ENCODE data around the gene CECR2.

Gene CECR2

DNA sequence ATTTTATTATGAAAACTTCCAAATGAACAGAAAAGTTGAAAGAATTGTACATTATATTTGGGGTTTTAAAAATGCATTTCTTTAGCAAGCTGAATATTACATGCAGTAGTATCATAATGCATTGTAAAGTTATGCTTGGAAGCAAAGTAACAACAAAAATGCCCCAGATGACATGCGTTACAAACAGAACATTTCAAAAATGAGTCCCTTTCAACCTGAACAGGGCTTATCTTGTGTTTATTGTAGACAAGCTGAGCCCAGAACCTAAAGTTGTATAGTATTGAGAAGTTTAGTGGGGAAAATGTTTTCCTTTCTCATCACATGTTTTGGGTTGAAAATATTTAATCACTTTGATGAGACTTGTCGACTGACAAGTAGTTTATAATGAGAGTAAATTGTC is 68.8 kb downstream of the CECR2 start:
- H3K27ac ChIP-seq (ENCODE audit: insufficient read depth in 1 of 2, low read depth in 1 of 2, low read length in 2 of 2, poor library complexity in 1 of 2, severe bottlenecking in 2 of 2): no peak overlapping the region
- H3K36me3 ChIP-seq (ENCODE audit: control insufficient read depth in 4 of 4, insufficient read depth in 4 of 4, low read length in 3 of 4): no peaks in the 10 kb centered on the region
- CTCF ChIA-PET: interaction anchor here (0.8 kb wide), 1 partner anchor 64 kb away, joined by 3 read pairs; no protein-coding TSS in a partner anchor
- DNase-seq: no peak
- no peak overlapping the region for H3K4me3 ChIP-seq (ENCODE audit: control insufficient read depth in 1 of 7, extremely low read depth in 1 of 7, insufficient read depth in 4 of 7, low read depth in 2 of 7, low read length in 6 of 7)
- no peaks in the 10 kb centered on the region for H3K9me3 ChIP-seq (ENCODE audit: control extremely low read depth in 1 of 5, control insufficient read depth in 4 of 5, insufficient read depth in 2 of 5, low read depth in 1 of 5, low read length in 4 of 5)
- peaks cover 4 to 10% (median 8%) of the 10 kb centered on the region in 4 experiments for H3K4me1 ChIP-seq (ENCODE audit: control extremely low read depth in 1 of 4, control insufficient read depth in 4 of 4, insufficient read depth in 4 of 4, low read length in 3 of 4)
- H3K27me3 ChIP-seq (replicated peaks in 2 of 5; ENCODE audit: control insufficient read depth in 4 of 5, insufficient read depth in 5 of 5, low read length in 4 of 5): no peaks in the 10 kb centered on the region
- POLR2A ChIA-PET: no interaction called here
- 100% methylated on average over 1 of the region's 2 CpGs for WGBS (ENCODE audit: insufficient coverage)

DNA sequence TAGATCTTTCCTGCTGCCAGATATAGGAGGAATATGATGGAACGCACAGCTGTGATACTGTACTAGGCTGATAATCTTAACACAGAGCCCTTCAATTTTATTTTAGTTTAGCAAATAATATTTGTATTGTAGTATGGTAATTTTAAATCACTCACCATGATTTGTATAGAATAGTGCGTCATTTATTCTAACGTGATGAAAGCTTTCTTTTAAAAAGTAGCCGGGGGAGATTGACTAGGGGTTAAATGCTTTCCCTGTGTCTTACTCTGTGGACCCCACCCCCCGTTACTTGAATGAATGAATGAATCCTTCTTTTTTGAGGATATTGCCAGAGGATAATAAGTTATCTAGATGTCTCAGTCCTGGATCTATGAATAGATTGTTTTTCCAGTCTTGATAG is 72.1 kb downstream of the CECR2 start:
- ChIA-PET CTCF (no interaction called here), POLR2A (no interaction called here)
- no peaks in the 10 kb centered on the region for H3K27me3 ChIP-seq (replicated peaks in 2 of 5; ENCODE audit: control insufficient read depth in 4 of 5, insufficient read depth in 5 of 5, low read length in 4 of 5)
- H3K36me3 ChIP-seq (ENCODE audit: control insufficient read depth in 4 of 4, insufficient read depth in 4 of 4, low read length in 3 of 4): no peaks in the 10 kb centered on the region
- 97% methylated on average over 4 of the region's 5 CpGs for WGBS (ENCODE audit: insufficient coverage)
- H3K4me3 ChIP-seq (ENCODE audit: control insufficient read depth in 1 of 7, extremely low read depth in 1 of 7, insufficient read depth in 4 of 7, low read depth in 2 of 7, low read length in 6 of 7): no peak overlapping the region
- H3K9me3 ChIP-seq (ENCODE audit: control extremely low read depth in 1 of 5, control insufficient read depth in 4 of 5, insufficient read depth in 2 of 5, low read depth in 1 of 5, low read length in 4 of 5): no peaks in the 10 kb centered on the region
- DNase-seq: no peak
- no peak overlapping the region for H3K27ac ChIP-seq (ENCODE audit: insufficient read depth in 1 of 2, low read depth in 1 of 2, low read length in 2 of 2, poor library complexity in 1 of 2, severe bottlenecking in 2 of 2)
- H3K4me1 ChIP-seq (ENCODE audit: control extremely low read depth in 1 of 4, control insufficient read depth in 4 of 4, insufficient read depth in 4 of 4, low read length in 3 of 4): peaks cover 4 to 9% (median 7%) of the 10 kb centered on the region in 4 experiments

DNA sequence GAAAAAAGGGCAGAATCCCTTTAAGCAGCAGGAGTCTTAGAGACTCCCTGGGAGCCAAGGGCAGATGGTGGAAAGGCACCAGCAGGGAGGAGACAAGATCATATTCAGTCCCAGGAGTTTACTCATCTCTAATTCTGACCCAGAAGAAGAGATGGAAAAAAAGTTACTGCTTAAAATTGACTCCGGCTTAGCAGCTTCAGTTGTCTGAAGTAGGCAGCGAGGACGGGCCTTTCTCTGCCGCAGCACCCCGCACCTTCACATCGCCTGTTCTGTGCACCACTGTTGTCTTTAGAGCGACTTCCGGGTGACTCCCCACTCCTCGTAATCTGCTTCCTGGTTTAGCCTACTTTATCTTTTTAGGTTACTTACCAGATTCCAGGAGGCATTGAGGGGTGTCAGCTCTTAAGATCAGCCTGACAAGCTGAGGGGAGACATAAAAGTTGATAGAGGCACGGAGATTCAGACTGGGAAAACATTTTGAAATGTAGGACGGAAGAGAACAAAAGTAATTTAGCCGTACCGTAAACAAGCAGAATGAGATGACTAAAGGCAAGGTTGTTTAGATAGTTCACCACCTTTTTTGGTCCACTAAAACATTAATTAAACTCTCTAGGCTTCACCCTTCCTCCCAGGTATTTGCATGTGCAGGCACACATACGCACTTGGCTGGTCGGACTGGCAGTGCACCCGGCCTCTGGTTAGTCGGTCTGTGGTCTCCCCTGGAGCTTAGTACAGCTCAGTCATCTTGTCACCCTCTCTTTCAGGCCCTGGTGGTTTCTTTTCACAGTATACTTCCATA is 74.3 kb downstream of the CECR2 start:
- Histone ChIP-seq H3K27ac (ENCODE audit: insufficient read depth in 1 of 2, low read depth in 1 of 2, low read length in 2 of 2, poor library complexity in 1 of 2, severe bottlenecking in 2 of 2) (no peak overlapping the region), H3K4me1 (ENCODE audit: control extremely low read depth in 1 of 4, control insufficient read depth in 4 of 4, insufficient read depth in 4 of 4, low read length in 3 of 4) (no peaks in the 10 kb centered on the region), H3K36me3 (ENCODE audit: control insufficient read depth in 4 of 4, insufficient read depth in 4 of 4, low read length in 3 of 4) (no peaks in the 10 kb centered on the region), H3K27me3 (replicated peaks in 2 of 5; ENCODE audit: control insufficient read depth in 4 of 5, insufficient read depth in 5 of 5, low read length in 4 of 5) (no peaks in the 10 kb centered on the region), H3K4me3 (ENCODE audit: control insufficient read depth in 1 of 7, extremely low read depth in 1 of 7, insufficient read depth in 4 of 7, low read depth in 2 of 7, low read length in 6 of 7) (no peak overlapping the region), H3K9me3 (ENCODE audit: control extremely low read depth in 1 of 5, control insufficient read depth in 4 of 5, insufficient read depth in 2 of 5, low read depth in 1 of 5, low read length in 4 of 5) (peaks cover 0 to 3% (median 0%) of the 10 kb centered on the region in 5 experiments)
- POLR2A ChIA-PET: no interaction called here
- CTCF ChIA-PET: interaction anchor here (1.6 kb wide), 1 partner anchor 11 kb away, joined by 4 read pairs; no protein-coding TSS in a partner anchor
- WGBS (ENCODE audit: insufficient coverage): 92% methylated on average over 13 of the region's 17 CpGs
- DNase-seq: no peak

DNA sequence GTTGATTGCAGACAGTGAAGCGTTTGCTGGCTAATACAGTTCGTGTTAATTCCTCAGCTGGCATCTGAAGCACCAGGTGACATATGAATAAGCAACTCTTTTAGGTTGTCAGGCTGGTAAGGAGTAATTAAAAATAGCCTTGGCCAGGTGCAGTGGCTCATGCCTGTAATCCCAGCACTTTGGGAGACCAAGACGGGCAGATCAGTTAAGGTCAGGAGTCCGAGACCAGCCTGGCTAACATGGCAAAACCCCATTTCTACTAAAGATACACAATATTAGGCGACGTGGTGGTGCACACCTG is 74.9 kb downstream of the CECR2 start:
- H3K9me3 ChIP-seq (ENCODE audit: control extremely low read depth in 1 of 5, control insufficient read depth in 4 of 5, insufficient read depth in 2 of 5, low read depth in 1 of 5, low read length in 4 of 5): peaks cover 0 to 3% (median 0%) of the 10 kb centered on the region in 5 experiments
- ChIA-PET POLR2A (no interaction called here), CTCF (interaction anchor here (1.6 kb wide), 1 partner anchor 12 kb away, joined by 4 read pairs; no protein-coding TSS in a partner anchor)
- H3K4me1 ChIP-seq (ENCODE audit: control extremely low read depth in 1 of 4, control insufficient read depth in 4 of 4, insufficient read depth in 4 of 4, low read length in 3 of 4): no peaks in the 10 kb centered on the region
- no peak overlapping the region for H3K4me3 ChIP-seq (ENCODE audit: control insufficient read depth in 1 of 7, extremely low read depth in 1 of 7, insufficient read depth in 4 of 7, low read depth in 2 of 7, low read length in 6 of 7)
- H3K36me3 ChIP-seq (ENCODE audit: control insufficient read depth in 4 of 4, insufficient read depth in 4 of 4, low read length in 3 of 4): no peaks in the 10 kb centered on the region
- 100% methylated on average over 6 of the region's 6 CpGs for WGBS (ENCODE audit: insufficient coverage)
- no peak overlapping the region for H3K27ac ChIP-seq (ENCODE audit: insufficient read depth in 1 of 2, low read depth in 1 of 2, low read length in 2 of 2, poor library complexity in 1 of 2, severe bottlenecking in 2 of 2)
- H3K27me3 ChIP-seq (replicated peaks in 2 of 5; ENCODE audit: control insufficient read depth in 4 of 5, insufficient read depth in 5 of 5, low read length in 4 of 5): no peaks in the 10 kb centered on the region
- DNase-seq: no peak

DNA sequence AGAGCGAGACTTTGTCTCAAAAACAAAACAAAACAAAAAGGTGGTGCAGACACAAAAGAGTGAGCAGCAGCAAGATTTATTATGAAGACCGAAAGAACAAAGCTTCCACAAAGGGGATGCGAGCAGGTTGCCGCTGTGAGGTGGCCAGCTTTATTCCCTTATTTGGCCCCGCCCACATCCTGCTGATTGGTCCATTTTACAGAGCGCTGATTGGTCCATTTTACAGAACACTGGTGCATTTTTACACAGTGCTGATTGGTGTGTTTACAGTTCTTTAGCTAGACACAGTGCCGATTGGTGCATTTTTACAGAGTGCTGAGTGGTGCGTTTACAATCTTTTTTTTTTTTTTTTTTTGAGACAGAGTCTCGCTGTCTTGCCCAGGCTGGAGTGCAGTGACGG is 77.4 kb downstream of the CECR2 start:
- CTCF ChIA-PET: interaction anchor here (1.6 kb wide), 1 partner anchor 11 kb away, joined by 8 read pairs; no protein-coding TSS in a partner anchor
- Histone ChIP-seq H3K4me3 (ENCODE audit: control insufficient read depth in 1 of 7, extremely low read depth in 1 of 7, insufficient read depth in 4 of 7, low read depth in 2 of 7, low read length in 6 of 7) (no peak overlapping the region), H3K36me3 (ENCODE audit: control insufficient read depth in 4 of 4, insufficient read depth in 4 of 4, low read length in 3 of 4) (no peaks in the 10 kb centered on the region), H3K9me3 (ENCODE audit: control extremely low read depth in 1 of 5, control insufficient read depth in 4 of 5, insufficient read depth in 2 of 5, low read depth in 1 of 5, low read length in 4 of 5) (peaks cover 0 to 3% (median 0%) of the 10 kb centered on the region in 5 experiments), H3K27me3 (replicated peaks in 2 of 5; ENCODE audit: control insufficient read depth in 4 of 5, insufficient read depth in 5 of 5, low read length in 4 of 5) (no peaks in the 10 kb centered on the region), H3K27ac (ENCODE audit: insufficient read depth in 1 of 2, low read depth in 1 of 2, low read length in 2 of 2, poor library complexity in 1 of 2, severe bottlenecking in 2 of 2) (no peak overlapping the region), H3K4me1 (ENCODE audit: control extremely low read depth in 1 of 4, control insufficient read depth in 4 of 4, insufficient read depth in 4 of 4, low read length in 3 of 4) (no peaks in the 10 kb centered on the region)
- POLR2A ChIA-PET: no interaction called here
- WGBS (ENCODE audit: insufficient coverage): 95% methylated on average over 10 of the region's 10 CpGs
- DNase-seq: no peak

DNA sequence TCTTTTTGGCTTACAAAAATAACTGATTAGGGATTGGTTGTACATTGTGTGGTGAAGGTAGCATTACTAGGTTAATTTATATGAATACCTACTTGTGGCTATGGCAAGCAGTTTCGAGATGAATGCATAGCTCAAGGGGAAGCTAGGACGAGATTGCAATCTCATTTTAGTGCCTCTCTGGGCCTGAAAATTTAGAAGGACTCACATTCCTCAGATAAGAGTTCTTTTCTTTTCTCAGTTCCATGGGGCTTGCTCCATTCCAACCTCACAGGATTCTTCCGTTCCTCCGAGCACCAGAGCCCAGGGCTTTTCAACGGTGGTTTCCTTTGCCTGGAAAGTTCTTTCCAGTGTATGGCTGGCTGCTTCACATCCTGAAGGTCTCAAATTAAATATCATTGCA is 82.1 kb downstream of the CECR2 start:
- peaks cover 0 to 3% (median 3%) of the 10 kb centered on the region in 5 experiments for H3K9me3 ChIP-seq (ENCODE audit: control extremely low read depth in 1 of 5, control insufficient read depth in 4 of 5, insufficient read depth in 2 of 5, low read depth in 1 of 5, low read length in 4 of 5)
- no peaks in the 10 kb centered on the region for H3K27me3 ChIP-seq (replicated peaks in 2 of 5; ENCODE audit: control insufficient read depth in 4 of 5, insufficient read depth in 5 of 5, low read length in 4 of 5)
- WGBS (ENCODE audit: insufficient coverage): 98% methylated on average over 4 of the region's 5 CpGs
- no peaks in the 10 kb centered on the region for H3K36me3 ChIP-seq (ENCODE audit: control insufficient read depth in 4 of 4, insufficient read depth in 4 of 4, low read length in 3 of 4)
- no peak overlapping the region for H3K27ac ChIP-seq (ENCODE audit: insufficient read depth in 1 of 2, low read depth in 1 of 2, low read length in 2 of 2, poor library complexity in 1 of 2, severe bottlenecking in 2 of 2)
- DNase-seq: no peak
- H3K4me3 ChIP-seq (ENCODE audit: control insufficient read depth in 1 of 7, extremely low read depth in 1 of 7, insufficient read depth in 4 of 7, low read depth in 2 of 7, low read length in 6 of 7): no peak overlapping the region
- ChIA-PET CTCF (interaction anchor here (1.1 kb wide), 1 partner anchor 182 kb away, joined by 3 read pairs; no protein-coding TSS in a partner anchor), POLR2A (no interaction called here)
- H3K4me1 ChIP-seq (ENCODE audit: control extremely low read depth in 1 of 4, control insufficient read depth in 4 of 4, insufficient read depth in 4 of 4, low read length in 3 of 4): no peaks in the 10 kb centered on the region

DNA sequence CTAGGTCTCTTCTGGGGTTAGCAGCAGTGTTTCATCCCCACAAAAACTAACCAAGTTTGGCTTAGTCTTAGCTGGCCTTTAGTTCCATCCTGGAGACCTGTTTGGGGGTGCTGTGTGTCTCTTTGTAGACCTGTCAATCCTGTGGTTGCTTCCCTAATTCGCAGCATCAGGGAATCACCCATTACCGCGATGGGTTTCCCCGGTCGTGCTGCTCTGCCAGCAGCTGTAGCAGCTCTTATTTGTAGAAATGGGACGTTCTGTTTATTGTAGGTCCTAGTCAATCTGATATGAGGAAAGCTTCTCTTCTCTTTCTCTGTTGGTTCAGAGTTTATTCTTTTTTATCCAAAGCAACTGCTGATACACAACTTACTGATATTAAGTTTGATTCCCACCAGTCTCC is 91.6 kb downstream of the CECR2 start:
- 60% methylated on average over 1 of the region's 6 CpGs for WGBS (ENCODE audit: insufficient coverage)
- Histone ChIP-seq H3K27me3 (replicated peaks in 2 of 5; ENCODE audit: control insufficient read depth in 4 of 5, insufficient read depth in 5 of 5, low read length in 4 of 5) (no peaks in the 10 kb centered on the region), H3K4me1 (ENCODE audit: control extremely low read depth in 1 of 4, control insufficient read depth in 4 of 4, insufficient read depth in 4 of 4, low read length in 3 of 4) (peaks cover 0 to 3% (median 0%) of the 10 kb centered on the region in 4 experiments), H3K36me3 (ENCODE audit: control insufficient read depth in 4 of 4, insufficient read depth in 4 of 4, low read length in 3 of 4) (no peaks in the 10 kb centered on the region), H3K9me3 (ENCODE audit: control extremely low read depth in 1 of 5, control insufficient read depth in 4 of 5, insufficient read depth in 2 of 5, low read depth in 1 of 5, low read length in 4 of 5) (no peaks in the 10 kb centered on the region), H3K27ac (ENCODE audit: insufficient read depth in 1 of 2, low read depth in 1 of 2, low read length in 2 of 2, poor library complexity in 1 of 2, severe bottlenecking in 2 of 2) (no peak overlapping the region), H3K4me3 (ENCODE audit: control insufficient read depth in 1 of 7, extremely low read depth in 1 of 7, insufficient read depth in 4 of 7, low read depth in 2 of 7, low read length in 6 of 7) (no peak overlapping the region)
- POLR2A ChIA-PET: no interaction called here
- CTCF ChIA-PET: no interaction called here
- DNase-seq: no peak
